Measurements from ENCODE around the gene B3GNT5. TPM values are rescaled to one million over a fixed set of nuclear protein-coding genes. Genes with fewer than 3 reads are reported as not detected.

The B3GNT5 gene
- total and polyA plus RNA-seq, 2 donors (not counting 1 experiment from before 2014, with no cell fraction given), result 0.07 to 0.37 TPM

DNA sequence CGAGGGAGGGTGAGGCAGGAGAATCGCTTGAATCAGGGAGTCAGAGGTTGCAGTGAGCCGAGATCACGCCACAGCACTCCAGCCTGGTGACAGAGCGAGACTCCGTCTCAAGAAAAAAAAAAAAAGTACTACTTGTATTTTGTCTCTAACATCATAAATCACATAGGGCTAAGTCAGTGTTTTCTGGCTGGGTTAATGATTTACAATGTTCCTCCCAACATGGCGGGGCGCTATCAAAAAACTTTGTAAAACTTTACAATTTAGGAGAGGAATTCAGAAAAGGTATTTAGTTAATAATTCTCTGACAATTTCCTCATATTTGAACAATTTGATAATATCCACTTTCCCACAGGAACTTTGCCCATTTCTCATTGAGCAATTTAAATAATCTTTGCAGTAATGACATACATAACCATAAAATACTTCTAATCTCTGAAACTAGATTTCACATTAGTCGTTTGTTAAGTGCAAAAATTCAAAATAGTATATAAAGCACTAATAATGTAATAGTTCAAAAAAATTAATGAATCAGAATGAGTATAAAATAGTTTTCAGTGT lies 26.6 kb upstream of the B3GNT5 start:
- Histone ChIP-seq H3K36me3 (replicated peaks in 1 of 2; ENCODE audit: control extremely low read depth in 1 of 2, control insufficient read depth in 1 of 2, extremely low read depth in 1 of 2, insufficient read depth in 2 of 2, low read length in 1 of 2) (no peaks in the 10 kb centered on the region), H3K4me3 (ENCODE audit: control extremely low read depth in 1 of 5, extremely low read depth in 1 of 5, insufficient read depth in 1 of 5, low read depth in 2 of 5, low read length in 4 of 5) (no peak overlapping the region), H3K9me3 (ENCODE audit: control extremely low read depth in 1 of 3, control insufficient read depth in 2 of 3, insufficient read depth in 1 of 3, low read length in 2 of 3) (no peaks in the 10 kb centered on the region), H3K79me2 (ENCODE audit: control insufficient read depth, insufficient read depth, low read length) (no peaks in the 10 kb centered on the region), H3K4me1 (ENCODE audit: control insufficient read depth in 2 of 2, insufficient read depth in 2 of 2, low read length in 2 of 2) (no peaks in the 10 kb centered on the region), H3K27ac (ENCODE audit: low read length in 2 of 2) (no peak overlapping the region), H3K9ac (ENCODE audit: low read length) (no peak overlapping the region), H4K20me1 (ENCODE audit: control insufficient read depth, insufficient read depth, low read length, poor library complexity, severe bottlenecking) (no peaks in the 10 kb centered on the region), H2AFZ (ENCODE audit: insufficient read depth, low read depth, low read length, poor library complexity, severe bottlenecking) (no peak overlapping the region), H3K27me3 (replicated peaks in 1 of 4; ENCODE audit: control extremely low read depth in 1 of 4, control insufficient read depth in 3 of 4, insufficient read depth in 4 of 4, low read length in 3 of 4) (peaks cover 0 to 6% (median 2%) of the 10 kb centered on the region in 4 experiments), H3K4me2 (replicated peaks; ENCODE audit: low read depth, low read length, poor library complexity, severe bottlenecking) (no peak overlapping the region)
- ChIA-PET POLR2A (no interaction called here), CTCF (no interaction called here)
- intact Hi-C loops (cut with micrococcal nuclease), result no loop called here
- H3K27me3 Mint-ChIP-seq, result peaks cover 35% of the 10 kb centered on the region
- DNase-seq, result no peak
- no CpG with 5 or more reads among the region's 9 CpGs for WGBS (ENCODE audit: insufficient coverage)
- no peak for ATAC-seq (ENCODE audit: low read depth)
- no peaks in the 10 kb centered on the region for H3K4me1 Mint-ChIP-seq
- no peak overlapping the region for H3K27ac Mint-ChIP-seq
- TF ChIP-seq EZH2 (IDR thresholded peaks at IDR 0.05; ENCODE audit: borderline replicate concordance, insufficient read depth, low read depth, low read length, poor library complexity, severe bottlenecking) (no peak), CTCF (IDR thresholded peaks at IDR 0.05) (no peak)
- no peak overlapping the region for H3K4me3 Mint-ChIP-seq
- H3K9me3 Mint-ChIP-seq (ENCODE audit: insufficient read depth), result no peaks in the 10 kb centered on the region

DNA sequence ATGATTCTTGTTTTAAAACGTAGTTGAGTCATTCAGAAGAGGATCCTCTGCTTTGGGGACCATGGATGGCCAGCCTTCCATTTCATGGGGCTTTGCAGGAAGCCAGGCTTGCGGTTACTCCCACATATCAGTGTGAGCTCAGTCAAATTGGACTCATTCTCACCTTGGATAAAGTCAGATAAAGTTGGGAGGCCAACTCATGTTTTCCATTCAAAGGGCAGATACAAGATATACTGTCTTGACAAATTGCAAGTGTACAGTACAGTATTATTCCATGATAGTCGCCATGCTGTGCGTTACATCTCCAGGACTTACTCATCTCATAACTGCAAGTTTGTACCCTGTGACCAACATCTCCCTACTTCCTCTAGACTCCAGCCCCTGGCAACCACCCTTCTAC lies 25.5 kb upstream of the B3GNT5 start:
- H3K4me2 ChIP-seq (replicated peaks; ENCODE audit: low read depth, low read length, poor library complexity, severe bottlenecking), result no peak overlapping the region
- no peak overlapping the region for H3K9ac ChIP-seq (ENCODE audit: low read length)
- intact Hi-C loops (cut with micrococcal nuclease), result no loop called here
- no peak for DNase-seq
- CTCF ChIA-PET, result interaction anchor here (0.9 kb wide), 1 partner anchor 17 kb away, joined by 4 read pairs; no protein-coding TSS in a partner anchor
- H3K27me3 ChIP-seq (replicated peaks in 1 of 4; ENCODE audit: control extremely low read depth in 1 of 4, control insufficient read depth in 3 of 4, insufficient read depth in 4 of 4, low read length in 3 of 4), result peaks cover 0 to 6% (median 2%) of the 10 kb centered on the region in 4 experiments
- no peaks in the 10 kb centered on the region for H3K79me2 ChIP-seq (ENCODE audit: control insufficient read depth, insufficient read depth, low read length)
- ATAC-seq (ENCODE audit: low read depth), result no peak
- no peak overlapping the region for H2AFZ ChIP-seq (ENCODE audit: insufficient read depth, low read depth, low read length, poor library complexity, severe bottlenecking)
- TF ChIP-seq EZH2 (IDR thresholded peaks at IDR 0.05; ENCODE audit: borderline replicate concordance, insufficient read depth, low read depth, low read length, poor library complexity, severe bottlenecking) (no peak), CTCF (IDR thresholded peaks at IDR 0.05) (no peak)
- POLR2A ChIA-PET, result no interaction called here
- Mint-ChIP-seq H3K4me3 (no peak overlapping the region), H3K4me1 (no peaks in the 10 kb centered on the region), H3K9me3 (ENCODE audit: insufficient read depth) (no peaks in the 10 kb centered on the region), H3K27me3 (peaks cover 31% of the 10 kb centered on the region), H3K27ac (no peak overlapping the region)
- no peak overlapping the region for H3K4me3 ChIP-seq (ENCODE audit: control extremely low read depth in 1 of 5, extremely low read depth in 1 of 5, insufficient read depth in 1 of 5, low read depth in 2 of 5, low read length in 4 of 5)
- no peaks in the 10 kb centered on the region for H4K20me1 ChIP-seq (ENCODE audit: control insufficient read depth, insufficient read depth, low read length, poor library complexity, severe bottlenecking)
- H3K36me3 ChIP-seq (replicated peaks in 1 of 2; ENCODE audit: control extremely low read depth in 1 of 2, control insufficient read depth in 1 of 2, extremely low read depth in 1 of 2, insufficient read depth in 2 of 2, low read length in 1 of 2), result no peaks in the 10 kb centered on the region
- no peak overlapping the region for H3K27ac ChIP-seq (ENCODE audit: low read length in 2 of 2)
- H3K4me1 ChIP-seq (ENCODE audit: control insufficient read depth in 2 of 2, insufficient read depth in 2 of 2, low read length in 2 of 2), result no peaks in the 10 kb centered on the region
- H3K9me3 ChIP-seq (ENCODE audit: control extremely low read depth in 1 of 3, control insufficient read depth in 2 of 3, insufficient read depth in 1 of 3, low read length in 2 of 3), result no peaks in the 10 kb centered on the region
- 100% methylated on average over 1 of the region's 4 CpGs for WGBS (ENCODE audit: insufficient coverage)

Measured in B cell (primary cell).